Vagina (tissue), 2 donors: ENCODE results near the gene EMID1.
"Not testable (repeated sequence)": the region's sequence is repeated elsewhere in the genome, so short reads cannot be mapped to it uniquely, and the experiment has no call there.

ENCODE experiments used
- CTCF ChIP-seq, 3 experiments: fragments of 450-650 bp in 2 of 3; fragments of 200-600 bp in 1 of 3; sonication (generic) in 1 of 3; IDR thresholded peaks; one replicate each; pipeline ENCODE4 v1.5.1; 2017 to 2019; ENCODE audit warnings: antibody characterized with exemption in 3 of 3, mild to moderate bottlenecking in 2 of 3, moderate library complexity in 2 of 3
- POLR2A ChIP-seq, 2 donors: fragments of 450-650 bp; IDR thresholded peaks; one replicate each; pipeline ENCODE4 v1.6.1; 2017; ENCODE audit warnings: antibody characterized with exemption in 2 of 2, mild to moderate bottlenecking in 2 of 2, moderate library complexity in 2 of 2

- TF ChIP-seq POLR2A, CTCF (IDR thresholded peaks at IDR 0.05): not testable (repeated sequence)
Observed at GRCh38 chr22:29247891-29248290, 42.2 kb downstream of the EMID1 start.
